NCI-H69 (cell line): ENCODE data around the gene TFAP2B.

Source experiments
- DNase-seq: peaks from one replicate; lab custom pipeline; 2025; lab: John Stamatoyannopoulos, UW

Gene TFAP2B

DNA sequence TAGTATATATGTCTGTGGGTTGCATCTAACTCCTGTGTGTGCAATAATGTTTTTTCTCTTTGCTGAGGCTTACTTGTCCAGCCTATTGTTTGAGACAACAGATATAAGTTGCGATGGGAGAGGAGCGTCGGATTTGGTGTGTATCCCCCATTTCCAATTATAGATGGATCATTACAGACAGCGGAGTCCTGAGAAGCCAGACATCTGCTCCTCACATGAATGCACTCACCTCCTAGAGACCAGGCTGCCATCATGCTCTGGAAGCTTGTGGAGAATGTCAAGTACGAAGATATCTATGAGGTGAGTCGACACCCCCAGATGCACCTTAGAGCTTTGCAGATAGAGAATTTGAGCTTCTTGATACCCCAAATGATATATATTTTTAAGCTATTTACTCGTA lies at the start of gene TFAP2B:
Gene TFAP2B, plus strand, starts transcription at position 199 of the 400 bp plus-strand sequence. Its CDS starts 21 bp downstream, at position 220.
- DNase-seq, result no peak

GRCh38 chr6:50778696-50779095 lies 40.0 kb upstream of the TFAP2B start:
- peak; percentile 59 for DNase-seq

DNA sequence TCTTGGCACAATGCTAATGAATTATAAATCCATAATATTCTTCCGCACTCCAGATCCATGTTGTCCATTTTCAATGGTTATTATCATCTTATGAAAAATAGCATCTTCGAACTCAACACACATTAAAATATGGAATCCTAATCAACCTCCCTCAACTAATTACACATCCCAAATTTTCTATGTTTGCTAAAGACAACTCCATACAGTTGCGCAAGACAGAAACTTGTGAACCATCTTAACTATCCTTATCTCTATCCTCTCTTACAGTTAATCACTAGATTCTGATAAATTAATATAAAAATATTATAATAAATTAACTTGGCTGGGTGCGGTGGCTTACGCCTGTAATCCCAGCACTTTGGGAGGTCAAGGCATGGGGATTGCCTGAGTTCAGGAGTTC lies 38.3 kb upstream of the TFAP2B start:
- no peak for DNase-seq

- DNase-seq, result no peak
Measured at GRCh38 chr6:50785921-50786320, 32.8 kb upstream of the TFAP2B start.

DNA sequence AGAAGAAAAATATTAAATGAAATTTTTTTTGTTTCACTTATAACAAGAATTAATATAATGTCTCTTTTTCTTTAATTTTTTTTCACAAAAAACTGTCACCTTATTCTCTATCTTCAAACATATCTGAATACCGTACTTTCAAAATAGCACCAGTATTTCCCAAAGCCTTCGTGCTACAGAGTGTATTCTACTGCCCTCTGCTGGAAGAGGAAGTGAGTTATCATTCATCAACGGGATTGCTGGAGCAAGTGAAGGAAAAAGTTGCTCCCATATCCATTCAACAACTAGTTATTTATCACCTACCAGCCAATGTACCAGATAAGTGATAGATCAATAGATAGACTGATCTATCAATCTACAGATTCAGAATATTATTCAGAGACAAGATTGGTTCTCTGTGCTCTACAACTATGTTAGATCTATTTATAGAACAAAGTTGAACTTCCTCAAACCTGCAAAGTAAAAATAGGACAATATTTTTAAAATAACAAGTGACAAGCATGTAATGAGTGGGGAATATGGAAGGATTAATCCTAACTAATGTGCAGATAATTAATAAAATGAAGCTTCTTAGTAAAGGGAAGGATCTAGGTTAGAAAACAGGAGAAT lies 26.7 kb upstream of the TFAP2B start:
- DNase-seq, result peak; percentile 82

GRCh38 chr6:50792771-50793170 lies 25.9 kb upstream of the TFAP2B start:
- no peak for DNase-seq

GRCh38 chr6:50795574-50795973 lies 23.1 kb upstream of the TFAP2B start:
- DNase-seq, result no peak

DNA sequence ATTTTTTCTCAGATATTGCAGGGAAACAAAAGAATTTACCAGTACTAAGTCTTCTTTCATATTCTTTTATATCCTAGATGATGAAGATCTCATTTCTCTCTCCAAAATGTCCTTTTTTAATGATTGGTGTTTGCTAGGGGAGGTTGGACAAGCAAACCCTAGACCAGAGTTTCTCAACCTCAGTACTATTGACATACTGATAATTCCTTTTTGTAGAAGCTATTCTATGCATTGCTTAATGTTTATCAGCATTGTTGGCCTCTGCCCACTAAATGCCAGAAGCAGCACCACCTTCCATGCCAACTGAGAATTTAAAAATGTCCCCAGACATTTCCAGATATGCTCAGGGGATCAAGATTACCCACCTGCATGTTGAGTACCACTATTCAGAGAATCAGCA lies 14.4 kb upstream of the TFAP2B start:
- DNase-seq, result no peak

DNA sequence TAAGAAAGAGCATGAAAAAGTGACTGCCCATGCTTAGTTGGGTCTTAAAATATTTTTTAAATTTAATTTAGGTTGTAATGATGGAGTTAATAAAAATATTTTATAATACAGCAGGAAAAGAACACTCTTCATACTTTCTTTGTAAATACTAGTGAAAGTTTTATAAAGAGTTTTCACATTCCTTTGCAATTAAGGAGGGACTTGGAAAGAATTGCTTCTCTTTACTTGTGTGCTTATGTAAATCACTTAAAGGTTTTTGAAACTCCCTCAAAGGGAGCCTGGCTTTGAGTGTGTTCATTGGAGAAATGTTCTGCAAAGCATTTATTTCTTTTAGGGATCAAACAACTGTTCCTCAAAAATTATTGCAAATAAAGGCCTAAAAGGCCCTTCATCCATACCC lies 11.6 kb upstream of the TFAP2B start:
- no peak for DNase-seq

GRCh38 chr6:50815436-50816114 lies 3.1 kb upstream of the TFAP2B start:
- peak; percentile 61 for DNase-seq

- DNase-seq, result peak; percentile 92
Measured at GRCh38 chr6:50816115-50816675, 2.5 kb upstream of the TFAP2B start.

DNA sequence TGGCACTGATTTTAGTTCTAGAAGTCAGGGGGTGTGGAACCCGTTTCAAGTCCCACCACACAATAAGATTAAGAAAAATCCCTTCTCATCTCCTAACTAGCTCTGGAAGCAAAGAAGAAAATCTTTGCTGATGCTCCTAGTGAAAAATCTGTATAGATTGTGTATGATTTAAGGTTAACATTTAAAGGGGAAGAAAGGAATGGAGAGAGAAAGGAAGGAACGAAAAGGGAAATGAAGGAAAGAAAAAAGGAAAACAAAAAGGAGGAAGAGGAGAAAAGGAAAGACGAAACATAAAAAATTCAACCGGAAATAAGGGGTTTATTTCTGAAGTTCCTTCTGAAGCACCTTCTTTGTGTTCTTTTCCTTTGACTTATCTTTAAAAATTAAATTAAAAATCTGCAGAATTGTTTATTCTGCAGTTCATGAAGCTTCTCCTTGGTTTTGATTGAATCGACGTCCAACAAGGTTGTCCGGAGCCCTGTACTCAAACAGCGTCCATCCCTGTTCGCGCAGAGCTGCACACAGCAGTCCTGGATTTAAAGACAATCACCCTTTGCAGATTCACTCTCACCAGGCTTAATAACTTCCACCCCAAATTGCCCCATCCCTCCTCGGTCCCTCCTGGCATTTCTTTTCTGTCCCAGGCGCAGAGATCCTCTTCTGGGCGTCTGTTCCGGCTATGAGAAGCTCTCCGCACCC lies 1.6 kb upstream of the TFAP2B start:
- no peak for DNase-seq

- no peak for DNase-seq
Measured at GRCh38 chr6:50817646-50817950, 1.1 kb upstream of the TFAP2B start.

DNA sequence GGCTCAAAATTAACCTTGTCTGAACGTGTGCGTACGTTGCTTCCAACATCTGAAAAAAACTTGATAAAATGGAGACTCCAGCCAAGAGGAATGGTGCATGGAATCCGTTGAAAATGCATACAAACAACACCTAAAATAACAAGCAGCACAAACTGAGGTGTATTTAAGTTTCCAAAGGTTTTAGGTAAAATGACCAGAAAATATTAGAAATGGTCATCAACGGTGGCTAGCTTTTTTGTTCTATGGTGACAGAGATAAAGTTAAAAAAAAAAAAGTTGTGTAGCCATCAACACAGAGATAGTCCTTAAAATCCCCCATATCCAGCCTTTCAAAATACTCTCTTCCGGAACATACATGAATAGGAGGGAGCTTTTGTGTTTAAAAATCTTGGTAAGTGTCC lies 651 bp upstream of the TFAP2B start:
- DNase-seq, result no peak

DNA sequence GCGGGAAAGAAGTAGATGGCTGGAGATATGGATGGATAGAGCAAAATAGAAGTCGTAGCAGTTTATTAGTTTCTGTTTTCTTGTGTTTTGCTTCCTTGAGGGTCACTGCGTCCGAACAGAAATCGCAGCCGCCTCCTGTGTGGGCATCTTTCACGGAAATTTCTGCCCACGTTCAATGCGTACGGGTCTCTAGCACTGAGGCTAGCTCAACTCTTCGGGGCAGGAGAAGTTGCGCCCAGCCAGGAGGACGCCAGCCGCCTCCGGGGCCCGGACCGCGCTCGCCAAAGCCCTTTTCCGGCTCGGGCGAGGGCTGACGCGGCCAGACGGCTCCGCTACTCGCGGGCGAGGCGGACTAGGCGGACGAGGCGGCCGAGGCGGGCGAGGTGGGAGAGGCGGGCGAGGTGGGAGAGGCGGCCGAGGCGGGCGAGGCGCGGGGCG lies 814 bp downstream of the TFAP2B start:
- DNase-seq, result no peak

DNA sequence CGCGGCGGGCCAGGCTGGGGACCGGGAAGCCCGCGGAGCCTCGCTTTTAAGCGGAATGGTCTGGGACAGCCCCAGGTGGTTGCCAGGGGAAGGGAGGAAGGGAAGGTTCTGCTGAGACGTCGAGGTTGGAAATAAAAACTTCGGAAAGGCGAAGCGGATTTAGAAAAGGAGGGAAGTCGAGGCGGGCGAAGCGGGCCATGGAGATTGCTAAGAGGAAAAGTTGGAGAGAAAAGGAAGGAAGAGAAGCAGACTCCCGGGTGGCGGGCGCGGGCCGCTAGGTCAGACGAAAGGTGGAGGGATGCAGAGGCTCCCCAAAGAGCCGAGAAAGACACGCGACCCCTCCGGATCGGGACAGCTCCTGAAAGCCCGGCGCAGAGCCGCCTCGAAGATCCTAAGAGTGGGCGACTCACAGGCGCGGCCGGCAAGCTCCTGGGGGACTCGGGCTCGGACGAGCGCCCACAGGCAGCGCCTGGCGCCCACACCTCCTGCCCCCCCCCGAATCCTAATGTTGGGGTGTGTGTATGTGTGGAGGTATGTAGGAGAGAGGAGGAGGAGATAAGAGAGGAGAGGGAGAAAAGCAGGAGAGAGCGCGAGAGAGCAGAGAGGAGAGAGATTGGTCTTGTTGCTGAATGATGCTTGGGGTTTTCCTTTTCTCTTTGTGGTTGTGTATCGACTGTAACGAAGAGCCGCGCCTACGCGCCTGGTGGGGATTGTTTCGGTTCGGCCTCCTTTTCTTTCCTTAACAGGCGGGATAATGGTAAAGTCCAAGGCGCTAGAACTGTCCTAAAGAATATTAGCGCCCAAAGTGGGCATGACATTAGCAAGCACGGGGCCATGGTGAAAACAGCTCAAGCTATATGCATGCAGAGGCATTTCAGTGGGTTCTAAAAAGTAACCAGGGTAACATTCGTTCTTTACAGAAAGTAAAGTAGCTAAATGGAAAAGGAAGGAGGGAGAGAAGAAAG lies 1.5 kb downstream of the TFAP2B start:
- peak; percentile 39 for DNase-seq

DNA sequence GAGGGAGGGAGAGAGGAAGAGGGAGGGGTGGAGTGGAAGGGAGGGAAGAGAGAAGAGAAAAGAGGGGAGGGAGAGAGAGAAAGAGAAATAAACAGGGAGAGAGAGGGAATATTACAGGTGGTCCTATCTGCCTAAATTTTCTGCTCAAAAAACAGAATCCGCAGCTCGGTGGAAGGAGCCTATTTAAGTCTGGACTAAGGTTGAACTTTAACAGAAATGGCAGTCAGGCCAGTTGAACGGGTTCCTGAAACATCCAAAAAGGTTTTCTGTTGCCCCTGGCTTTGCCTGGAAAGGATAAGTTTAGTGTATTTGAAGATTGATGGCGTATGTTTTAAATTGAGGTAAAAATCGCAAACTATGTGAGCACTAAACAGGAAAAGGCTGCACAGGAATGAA lies 2.2 kb downstream of the TFAP2B start:
- DNase-seq, result peak; percentile 33

GRCh38 chr6:50821441-50822077 lies 2.9 kb downstream of the TFAP2B start:
- DNase-seq, result peak; percentile 73

DNA sequence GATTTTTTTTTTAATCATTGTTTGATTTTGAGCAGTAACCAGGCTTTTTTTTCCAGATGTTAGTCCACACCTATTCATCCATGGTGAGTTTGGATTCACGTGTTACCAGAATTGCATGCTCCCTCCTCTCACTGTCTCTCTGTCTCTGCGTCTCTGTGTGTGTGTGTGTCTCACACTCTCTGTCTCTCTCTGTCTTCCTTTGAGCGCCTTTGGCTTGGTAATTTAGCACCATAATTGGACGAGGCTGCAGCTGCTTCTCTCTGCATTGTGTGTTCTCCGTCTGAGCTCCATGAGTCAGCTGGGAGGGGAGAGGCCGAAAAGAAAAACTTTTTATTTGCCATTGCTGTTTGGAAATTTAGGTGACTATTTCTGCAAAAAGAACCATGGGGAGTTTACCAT lies 3.4 kb downstream of the TFAP2B start:
- peak; percentile 96 for DNase-seq

- no peak for DNase-seq
Measured at GRCh38 chr6:50823094-50823920, 4.6 kb downstream of the TFAP2B start.

DNA sequence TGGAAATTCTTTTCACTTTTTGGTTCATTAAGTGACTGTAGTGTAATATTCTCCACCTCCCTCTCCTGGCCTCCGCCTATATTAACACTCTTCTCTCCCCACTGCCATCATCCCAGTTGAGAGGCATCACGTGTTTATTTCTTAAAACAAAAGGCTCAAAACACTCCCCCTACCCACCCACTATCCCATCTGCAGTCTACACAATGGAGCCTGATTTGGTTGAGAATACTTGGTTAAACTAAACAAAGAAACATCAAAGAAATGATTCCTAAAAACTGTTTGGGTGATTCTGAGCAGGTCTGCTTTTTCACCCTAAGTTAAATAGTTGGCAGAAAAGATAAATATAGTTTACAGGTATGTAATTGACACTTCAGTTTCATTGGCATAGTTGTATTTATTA lies 5.9 kb downstream of the TFAP2B start:
- peak; percentile 32 for DNase-seq
